Gastrocnemius medialis (tissue), 4 donors: ENCODE results near the gene VNN1.

Source experiments
- POLR2A ChIP-seq, 2 donors: fragments of 450-650 bp; IDR thresholded peaks; one replicate each; pipeline ENCODE4 v1.6.1; 2017; ENCODE audit warnings: antibody characterized with exemption in 2 of 2, mild to moderate bottlenecking in 2 of 2, moderate library complexity in 2 of 2
- TF ChIP-seq, protein P1 (sequence below), 5 experiments: fragments of 450-650 bp in 3 of 5; fragments of 200-600 bp in 2 of 5; sonication (generic) in 2 of 5; IDR thresholded peaks in 4 of 5; conservative IDR thresholded peaks in 1 of 5; 1 replicate in 4 of 5; 2 replicates in 1 of 5; pipeline ENCODE4 v1.5.1; 2016 to 2019; ENCODE audit warnings: antibody characterized with exemption in 5 of 5, mild to moderate bottlenecking in 3 of 5, moderate library complexity in 3 of 5

DNA sequence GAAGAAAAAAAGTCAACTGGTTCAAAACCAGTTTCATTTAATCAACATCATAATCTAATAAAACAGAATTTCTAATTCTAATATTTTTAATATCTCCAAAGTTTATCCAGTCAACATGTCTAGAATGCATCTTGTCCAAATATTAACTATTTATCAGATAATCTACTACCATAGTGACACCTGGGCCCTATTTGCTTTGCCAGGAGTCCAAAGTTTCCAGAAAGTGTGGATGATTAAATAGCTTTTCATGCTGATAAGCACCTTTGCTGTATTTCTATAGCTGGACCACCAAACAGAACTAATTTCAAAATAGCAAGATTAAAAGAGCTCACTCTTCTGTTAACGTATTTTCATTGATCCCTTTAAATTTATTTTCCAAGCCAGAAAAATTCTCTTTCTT, 42.6 kb downstream of the VNN1 start:
- TF ChIP-seq POLR2A (IDR thresholded peaks at IDR 0.05) = no peak
- TF ChIP-seq, protein P1, sequence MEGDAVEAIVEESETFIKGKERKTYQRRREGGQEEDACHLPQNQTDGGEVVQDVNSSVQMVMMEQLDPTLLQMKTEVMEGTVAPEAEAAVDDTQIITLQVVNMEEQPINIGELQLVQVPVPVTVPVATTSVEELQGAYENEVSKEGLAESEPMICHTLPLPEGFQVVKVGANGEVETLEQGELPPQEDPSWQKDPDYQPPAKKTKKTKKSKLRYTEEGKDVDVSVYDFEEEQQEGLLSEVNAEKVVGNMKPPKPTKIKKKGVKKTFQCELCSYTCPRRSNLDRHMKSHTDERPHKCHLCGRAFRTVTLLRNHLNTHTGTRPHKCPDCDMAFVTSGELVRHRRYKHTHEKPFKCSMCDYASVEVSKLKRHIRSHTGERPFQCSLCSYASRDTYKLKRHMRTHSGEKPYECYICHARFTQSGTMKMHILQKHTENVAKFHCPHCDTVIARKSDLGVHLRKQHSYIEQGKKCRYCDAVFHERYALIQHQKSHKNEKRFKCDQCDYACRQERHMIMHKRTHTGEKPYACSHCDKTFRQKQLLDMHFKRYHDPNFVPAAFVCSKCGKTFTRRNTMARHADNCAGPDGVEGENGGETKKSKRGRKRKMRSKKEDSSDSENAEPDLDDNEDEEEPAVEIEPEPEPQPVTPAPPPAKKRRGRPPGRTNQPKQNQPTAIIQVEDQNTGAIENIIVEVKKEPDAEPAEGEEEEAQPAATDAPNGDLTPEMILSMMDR (IDR thresholded peaks at IDR 0.05 in 4 of 5, conservative IDR thresholded peaks at IDR 0.05 in 1 of 5) = no peak
